ENCODE results near the gene MYEOV.

DNA sequence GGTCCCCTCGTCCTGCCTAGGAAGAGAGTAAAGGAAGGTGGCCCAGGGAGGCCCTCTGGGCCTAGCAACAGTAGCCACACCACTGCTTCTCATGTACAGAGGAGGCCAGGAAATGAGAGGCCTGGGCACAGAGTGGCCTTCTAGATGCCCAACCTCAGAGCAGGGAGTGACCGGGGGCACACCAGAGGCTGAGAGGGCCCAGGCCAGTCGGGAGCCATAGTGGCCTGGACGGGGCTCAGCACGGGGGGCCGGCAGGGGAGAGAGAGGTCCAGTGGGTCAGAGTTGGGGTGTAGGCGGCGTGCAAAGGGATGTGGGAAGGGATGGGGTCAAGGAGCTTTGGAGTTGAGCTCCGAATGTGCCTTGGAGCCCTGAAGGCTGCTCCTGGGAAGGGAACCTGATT, 25.0 kb upstream of the MYEOV start:
- TF ChIP-seq CTCF (IDR thresholded peaks at IDR 0.05) (no peak), EZH2 (IDR thresholded peaks at IDR 0.05; ENCODE audit: borderline replicate concordance, insufficient read depth, low read depth, low read length, poor library complexity, severe bottlenecking) (no peak)
